SHP77 (cell line): ENCODE data around the gene CELA2A.
"Not testable (repeated sequence)": the region's sequence is repeated elsewhere in the genome, so short reads cannot be mapped to it uniquely, and the experiment has no call there.

Experiments used
- DNase-seq, 2 experiments: peaks; one replicate each; lab custom pipeline; 2025; lab: John Stamatoyannopoulos, UW

CELA2A gene

GRCh38 chr1:15445390-15446122, 11.0 kb upstream of the CELA2A start:
- DNase-seq = no peak

- DNase-seq = no peak
These were observed 10.3 kb upstream of the CELA2A start for GRCh38 chr1:15446212-15446611.

- no peak for DNase-seq
These were observed 7.6 kb upstream of the CELA2A start for GRCh38 chr1:15448877-15449462.

- DNase-seq = no peak
These were observed 7.0 kb upstream of the CELA2A start for GRCh38 chr1:15449567-15449966.

GRCh38 chr1:15451014-15451722, 5.4 kb upstream of the CELA2A start:
- DNase-seq = no peak

GRCh38 chr1:15452216-15452615, 4.3 kb upstream of the CELA2A start:
- no peak for DNase-seq

GRCh38 chr1:15452866-15453571, 3.5 kb upstream of the CELA2A start:
- no peak for DNase-seq

GRCh38 chr1:15453734-15454133, 2.8 kb upstream of the CELA2A start:
- DNase-seq = no peak

GRCh38 chr1:15454256-15454655, 2.3 kb upstream of the CELA2A start:
- no peak for DNase-seq

- no peak for DNase-seq
These were observed 1.0 kb upstream of the CELA2A start for GRCh38 chr1:15455522-15455921.

GRCh38 chr1:15457585-15457984, 1.1 kb downstream of the CELA2A start:
- DNase-seq = no peak

- not testable (repeated sequence) for DNase-seq
These were observed 1.9 kb downstream of the CELA2A start for GRCh38 chr1:15458388-15458787.

GRCh38 chr1:15459771-15460707, 3.5 kb downstream of the CELA2A start:
- DNase-seq = no peak

- no peak for DNase-seq
These were observed 4.2 kb downstream of the CELA2A start for GRCh38 chr1:15460708-15461095.

- DNase-seq = peak; percentile 20 to 32
These were observed 6.7 kb downstream of the CELA2A start for GRCh38 chr1:15463064-15463800.

GRCh38 chr1:15463926-15464322, 7.4 kb downstream of the CELA2A start:
- DNase-seq = not testable (repeated sequence)

- no peak for DNase-seq
These were observed 9.1 kb downstream of the CELA2A start for GRCh38 chr1:15465674-15466073.

GRCh38 chr1:15466955-15467625, 10.6 kb downstream of the CELA2A start:
- not testable (repeated sequence) for DNase-seq

GRCh38 chr1:15468145-15468544, 11.6 kb downstream of the CELA2A start:
- no peak for DNase-seq

GRCh38 chr1:15469361-15469760, 12.8 kb downstream of the CELA2A start:
- DNase-seq = no peak
